Stimulated activated CD4-positive, alpha-beta T cell treated with anti-CD3 and anti-CD28 coated beads, Interleukin-1b, Interleukin-23, amount 100 ng/mL, for 1 hour (primary cell): ENCODE results near the gene TMEM174.

Experiments
- DNase-seq, 2 donors: peaks; one replicate each; pipeline ENCODE4 v3.0.0-alpha.2; 2020; ENCODE audit warnings: low read depth in 2 of 2

TMEM174 gene, protein sequence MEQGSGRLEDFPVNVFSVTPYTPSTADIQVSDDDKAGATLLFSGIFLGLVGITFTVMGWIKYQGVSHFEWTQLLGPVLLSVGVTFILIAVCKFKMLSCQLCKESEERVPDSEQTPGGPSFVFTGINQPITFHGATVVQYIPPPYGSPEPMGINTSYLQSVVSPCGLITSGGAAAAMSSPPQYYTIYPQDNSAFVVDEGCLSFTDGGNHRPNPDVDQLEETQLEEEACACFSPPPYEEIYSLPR

DNA sequence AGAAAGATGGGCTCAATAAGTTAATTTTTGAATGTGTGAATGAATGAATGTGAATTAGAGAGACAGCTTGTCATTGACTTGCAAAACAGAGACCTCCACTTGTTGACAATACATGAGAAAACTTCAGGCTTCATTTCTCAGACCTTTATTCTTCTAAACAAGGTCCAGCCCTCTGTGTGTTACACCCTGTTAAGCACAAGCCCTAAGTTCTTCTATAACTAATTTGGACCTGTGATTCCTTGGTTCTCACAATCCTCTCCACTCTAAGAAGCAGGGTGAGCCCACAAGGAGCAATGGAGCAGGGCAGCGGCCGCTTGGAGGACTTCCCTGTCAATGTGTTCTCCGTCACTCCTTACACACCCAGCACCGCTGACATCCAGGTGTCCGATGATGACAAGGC lies at the start of gene TMEM174:
Gene TMEM174 (plus strand): TSS at position 243 of the 400 bp plus-strand sequence. CDS start 51 bp downstream, at position 294.
- DNase-seq = no peak

DNA sequence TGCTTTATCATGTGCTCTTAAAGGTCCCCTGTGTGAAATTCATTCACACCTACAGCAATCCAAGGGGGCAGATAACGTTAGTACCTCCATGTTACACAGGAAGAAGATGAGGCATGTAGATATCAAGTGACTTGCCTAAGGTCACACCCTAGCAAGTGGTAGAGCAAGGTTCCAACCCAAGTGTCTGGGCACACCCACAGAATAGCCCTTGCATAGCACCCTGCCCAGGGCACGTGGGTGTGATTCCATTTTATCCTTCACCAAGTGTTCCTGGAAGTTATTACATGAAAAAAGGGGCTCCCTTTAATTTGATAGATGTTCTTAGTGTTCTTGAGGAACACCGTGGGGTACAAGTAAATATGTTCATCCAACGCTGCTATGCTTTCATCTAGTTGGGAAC lies 47.7 kb upstream of the TMEM174 start:
- DNase-seq = no peak

DNA sequence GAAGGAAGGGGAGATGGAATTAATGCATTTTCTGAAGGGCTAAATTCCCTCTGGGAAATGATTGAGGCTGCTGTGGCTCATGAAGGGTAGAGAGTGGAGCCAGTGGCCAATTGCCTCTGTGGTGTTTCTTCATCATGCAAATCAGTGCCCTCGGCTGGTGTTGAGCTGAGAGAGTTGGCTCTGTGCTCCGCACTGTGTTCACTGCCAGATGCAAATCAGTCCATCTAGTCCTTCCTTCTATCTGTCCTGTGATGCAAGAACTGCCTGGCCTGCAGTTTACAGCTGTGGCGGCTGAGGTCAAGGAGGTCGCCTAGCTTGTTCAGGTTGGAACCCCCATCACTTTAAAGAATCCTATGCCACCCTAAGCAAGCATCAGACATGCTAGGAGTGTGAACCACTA lies 46.6 kb upstream of the TMEM174 start:
- DNase-seq = no peak

DNA sequence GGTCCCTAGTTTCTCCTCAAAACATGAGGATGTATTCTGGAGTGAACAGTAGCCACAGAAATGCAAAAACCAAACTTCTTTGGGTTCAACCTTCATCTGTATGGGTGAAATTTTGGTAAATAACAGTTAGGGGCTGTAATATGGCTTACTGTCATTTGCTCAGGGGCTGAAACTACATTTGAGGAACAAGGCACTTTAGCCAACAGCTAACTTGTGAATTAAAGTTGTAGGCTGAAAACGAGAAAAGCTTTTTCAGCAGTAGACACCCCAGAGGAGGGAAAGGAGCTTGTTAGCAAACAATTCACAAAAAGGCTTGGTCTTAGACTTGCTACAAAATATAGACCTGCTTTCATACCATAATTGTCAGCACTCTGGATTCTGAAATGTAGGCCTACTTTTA lies 46.0 kb upstream of the TMEM174 start:
- DNase-seq = no peak

DNA sequence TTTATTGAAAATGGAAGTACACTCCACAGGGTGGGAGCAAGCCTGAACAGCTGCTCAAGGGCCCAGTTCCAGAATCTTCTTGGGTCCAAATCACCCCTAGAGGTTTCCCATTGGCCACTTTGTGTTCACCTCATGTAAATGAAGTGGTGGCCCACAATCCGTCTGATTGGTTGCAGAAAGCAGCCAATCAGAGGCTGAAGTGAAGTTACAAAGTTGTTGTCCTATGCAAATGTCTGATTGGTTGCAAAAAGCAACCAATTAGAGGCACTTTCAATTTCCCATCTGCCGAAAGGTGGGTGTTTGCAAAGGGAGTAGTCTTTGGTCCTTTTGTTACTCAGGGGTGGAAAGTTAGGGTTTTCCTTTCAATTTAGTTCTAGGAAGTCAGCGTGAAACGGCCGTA lies 43.9 kb upstream of the TMEM174 start:
- DNase-seq = no peak

DNA sequence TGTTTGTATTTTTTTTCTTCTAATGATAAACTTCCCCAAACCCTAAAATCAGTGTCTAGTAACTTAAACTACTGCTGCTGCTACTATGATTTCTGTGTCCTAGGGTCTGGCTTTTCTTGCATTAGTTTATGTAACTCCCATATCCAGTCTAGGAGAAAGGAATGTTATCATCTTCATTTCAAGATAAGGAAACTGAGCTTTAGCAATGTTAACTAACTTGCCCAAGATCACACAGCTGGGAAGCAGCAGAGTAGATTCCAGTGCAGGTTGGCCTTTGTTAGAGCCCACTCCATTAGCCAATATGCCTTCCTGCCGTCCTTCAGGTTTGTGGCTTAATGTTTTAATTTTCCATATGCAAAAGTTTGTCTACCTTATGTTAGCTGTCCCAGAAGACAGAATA lies 42.2 kb upstream of the TMEM174 start:
- no peak for DNase-seq

DNA sequence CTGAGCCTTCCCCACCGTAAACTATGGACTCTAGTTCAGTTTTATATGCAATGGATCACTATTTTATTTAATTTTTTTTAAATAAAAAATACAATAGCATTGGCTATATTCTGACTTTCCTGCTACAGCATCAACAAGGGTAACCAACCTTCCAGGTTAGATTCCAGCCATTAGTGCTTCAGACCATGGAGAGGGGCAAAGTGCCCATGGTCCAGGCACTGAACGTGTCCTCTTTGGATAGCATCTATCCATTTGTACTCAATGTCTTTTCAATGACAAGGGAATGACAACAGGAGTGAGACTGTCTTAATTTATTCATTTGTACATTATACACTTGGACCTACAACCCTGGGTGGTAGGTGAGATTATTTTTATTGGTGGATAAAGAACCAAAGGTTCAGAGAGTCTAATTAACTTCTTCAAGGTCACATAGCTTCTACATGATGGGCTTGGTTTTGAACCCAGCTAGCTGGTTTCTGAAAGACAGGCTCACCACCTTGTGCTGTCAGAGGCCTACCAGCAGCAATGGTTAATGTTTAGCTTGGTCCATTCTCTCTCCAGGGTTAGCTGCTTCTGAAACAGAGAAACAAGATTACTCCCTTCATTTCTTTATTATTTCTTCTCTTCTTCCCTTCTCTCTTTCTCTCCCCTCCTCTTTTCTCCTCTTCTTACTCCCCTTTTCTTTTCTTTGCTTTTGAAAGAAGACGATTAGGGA lies 41.1 kb upstream of the TMEM174 start:
- DNase-seq = no peak

DNA sequence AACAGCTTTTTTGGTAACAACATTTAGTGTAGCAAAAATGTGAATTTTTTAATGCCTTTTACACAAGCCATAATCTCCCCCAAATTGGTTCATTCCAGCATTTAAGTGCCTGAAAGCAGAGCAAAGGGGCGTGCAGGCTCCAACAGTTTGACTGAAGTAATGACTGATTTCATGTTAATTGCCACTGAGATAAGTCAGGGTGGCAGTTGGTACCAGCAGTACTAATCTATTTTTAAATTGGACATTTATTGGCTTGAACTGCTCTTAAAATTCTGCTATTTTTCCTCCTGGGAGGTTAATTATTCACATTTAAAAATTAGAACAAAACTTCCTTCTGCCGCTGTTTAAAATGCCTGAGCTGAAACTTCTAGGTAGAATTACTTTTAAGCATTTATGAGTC lies 40.2 kb upstream of the TMEM174 start:
- DNase-seq = no peak

DNA sequence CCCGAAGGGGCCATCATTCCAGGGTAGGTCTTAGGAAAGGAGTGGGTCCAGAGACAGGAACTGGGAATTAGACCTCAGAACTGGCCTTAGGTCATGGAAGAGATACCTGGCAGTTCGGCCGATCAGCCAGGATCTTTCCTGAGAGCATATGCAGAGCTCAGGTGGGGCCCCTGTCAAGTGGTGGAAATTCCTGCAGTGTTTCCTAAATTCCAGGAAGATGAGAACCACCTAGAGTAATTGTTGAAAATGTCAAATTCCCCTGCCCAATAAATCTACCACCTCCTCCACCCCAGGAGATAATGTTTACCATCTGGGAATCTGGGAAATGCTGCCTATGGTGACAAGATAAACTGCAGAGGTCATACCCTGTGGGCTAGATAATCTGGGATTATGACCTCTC lies 38.0 kb upstream of the TMEM174 start:
- no peak for DNase-seq

DNA sequence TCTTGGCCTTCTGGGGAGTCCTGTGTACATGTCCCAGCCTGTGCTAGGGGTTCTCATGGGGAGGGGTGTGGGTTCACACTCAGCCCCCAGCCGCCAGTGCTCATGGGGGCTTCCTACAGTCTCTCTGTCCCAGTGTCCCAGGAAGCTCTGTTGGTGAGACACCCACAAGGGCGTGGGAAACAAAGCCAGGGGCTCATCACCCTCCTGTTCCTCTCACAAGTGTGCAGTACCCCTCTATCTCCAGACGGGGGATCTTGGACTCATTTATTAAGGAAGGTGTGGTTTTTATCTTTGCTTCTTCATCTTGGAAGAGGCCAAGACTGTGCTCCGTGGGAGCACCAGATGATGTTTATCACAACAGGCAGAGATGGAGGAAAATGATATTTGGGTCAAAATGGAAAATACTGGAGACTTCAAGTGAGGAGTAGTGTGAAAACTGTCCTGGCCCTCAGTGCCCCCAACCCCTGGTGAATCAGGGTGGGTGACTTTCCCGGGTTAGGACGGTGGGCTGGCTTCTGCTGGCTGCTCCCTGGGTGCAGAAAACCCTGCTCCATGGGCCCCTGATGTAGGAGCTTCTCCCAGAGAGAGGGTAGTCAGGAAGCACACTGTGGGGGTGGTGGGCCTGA lies 37.5 kb upstream of the TMEM174 start:
- DNase-seq = no peak

DNA sequence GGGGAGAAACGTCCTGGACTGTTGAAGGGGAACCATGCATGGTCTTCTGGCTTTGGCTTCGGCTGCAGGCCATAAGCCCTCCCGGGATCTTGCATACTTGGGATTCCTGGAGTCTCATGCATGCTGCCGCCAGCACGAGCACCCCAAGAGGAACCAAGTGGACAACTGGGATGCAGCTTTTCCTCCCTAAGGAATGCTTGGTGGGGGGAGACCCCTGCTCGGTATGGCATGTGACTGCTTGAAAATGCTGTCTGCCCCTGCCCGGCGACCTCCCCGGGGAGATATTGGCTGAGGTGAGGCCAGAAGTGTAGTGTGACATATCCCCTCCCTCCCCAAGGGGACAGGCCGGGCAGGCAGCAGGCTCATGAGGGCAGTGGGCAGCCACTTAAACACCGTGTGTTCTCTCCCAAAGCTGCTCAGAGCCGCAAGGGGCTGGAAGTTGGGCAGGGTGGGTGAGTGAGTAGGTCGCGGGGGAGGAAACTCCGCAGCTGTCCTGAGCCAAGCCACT lies 36.9 kb upstream of the TMEM174 start:
- DNase-seq = no peak

DNA sequence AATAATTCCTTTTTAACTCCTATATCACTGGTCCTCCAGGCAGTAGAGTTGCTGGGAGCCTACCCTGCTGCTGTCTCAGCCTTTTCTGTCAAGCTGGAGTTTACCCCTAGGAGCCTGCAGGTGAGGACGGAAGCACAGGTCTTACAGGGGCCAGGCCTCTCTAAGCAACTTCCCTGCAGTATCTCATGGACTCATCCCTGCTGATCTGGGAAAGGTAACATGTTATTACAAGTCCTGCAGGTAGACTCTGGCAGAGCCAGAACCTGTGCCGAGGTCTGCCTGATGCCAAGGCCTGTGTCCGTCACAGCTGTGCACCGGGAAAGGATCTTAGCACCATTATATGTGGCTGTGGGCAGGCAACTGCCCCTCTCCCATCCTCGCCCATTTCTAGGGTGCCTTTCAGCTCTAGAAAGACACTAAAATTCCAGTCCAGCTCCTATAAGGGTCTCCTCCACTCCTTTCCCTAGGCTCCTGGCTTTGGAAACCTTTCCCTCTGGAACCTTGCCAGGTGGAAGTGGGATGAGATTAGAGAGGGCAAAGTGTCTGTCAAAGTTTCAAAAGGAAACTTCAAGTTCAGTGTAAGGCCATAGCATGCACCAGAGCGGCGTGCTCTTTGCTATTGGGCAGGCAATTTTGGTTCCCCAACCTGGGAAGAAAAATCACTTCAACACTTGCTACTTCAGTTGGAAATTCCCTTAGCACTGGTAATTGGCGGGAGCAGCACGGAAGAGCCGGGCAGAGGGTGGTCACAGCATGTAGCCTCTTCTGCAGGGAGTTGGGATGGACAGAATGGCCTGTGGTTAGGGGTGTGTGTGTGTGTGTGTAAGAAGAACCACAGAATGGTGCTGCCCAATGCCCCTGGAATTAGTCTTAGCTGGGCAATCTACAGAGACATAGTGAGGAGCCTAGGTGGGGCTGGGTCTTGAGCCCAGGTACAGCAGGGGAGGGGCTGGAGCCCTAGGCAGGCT lies 35.1 kb upstream of the TMEM174 start:
- no peak for DNase-seq

DNA sequence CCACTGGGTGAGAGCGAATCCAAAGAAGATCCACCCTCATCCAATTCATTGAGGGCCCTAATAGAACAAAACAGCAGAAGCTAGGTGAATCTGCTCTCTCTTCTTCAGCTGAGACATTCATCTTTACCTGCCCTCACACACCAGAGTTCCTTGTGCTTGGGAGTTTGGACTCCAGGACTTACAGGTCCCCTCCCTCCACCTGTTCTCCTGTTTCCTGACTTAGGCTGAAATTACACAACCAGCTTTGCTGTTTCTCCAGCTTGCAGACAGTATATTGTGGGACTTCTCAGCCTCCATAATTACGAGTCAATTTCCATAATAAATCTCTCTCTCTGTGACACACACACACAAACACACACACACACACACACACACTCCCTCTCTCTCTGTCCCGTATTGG lies 33.5 kb upstream of the TMEM174 start:
- no peak for DNase-seq

DNA sequence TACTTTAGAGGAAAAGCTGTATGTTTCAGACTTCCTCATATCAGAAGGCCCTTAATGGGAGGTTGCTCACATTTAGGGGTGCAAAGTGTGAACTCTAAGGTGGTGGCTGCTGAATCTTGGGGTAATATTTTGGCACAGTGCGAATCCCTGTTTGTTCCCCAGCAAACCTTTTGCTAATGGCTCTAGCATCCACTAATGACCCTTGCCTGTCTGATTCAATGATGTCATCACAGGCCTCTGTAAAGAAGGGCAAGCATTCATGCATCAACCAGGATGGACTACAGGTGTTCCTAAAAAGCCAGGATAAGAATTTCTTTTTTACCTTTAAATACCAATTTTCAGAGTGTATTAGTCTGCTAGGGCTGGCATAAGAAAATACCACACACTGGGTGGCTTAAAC lies 32.2 kb upstream of the TMEM174 start:
- no peak for DNase-seq

DNA sequence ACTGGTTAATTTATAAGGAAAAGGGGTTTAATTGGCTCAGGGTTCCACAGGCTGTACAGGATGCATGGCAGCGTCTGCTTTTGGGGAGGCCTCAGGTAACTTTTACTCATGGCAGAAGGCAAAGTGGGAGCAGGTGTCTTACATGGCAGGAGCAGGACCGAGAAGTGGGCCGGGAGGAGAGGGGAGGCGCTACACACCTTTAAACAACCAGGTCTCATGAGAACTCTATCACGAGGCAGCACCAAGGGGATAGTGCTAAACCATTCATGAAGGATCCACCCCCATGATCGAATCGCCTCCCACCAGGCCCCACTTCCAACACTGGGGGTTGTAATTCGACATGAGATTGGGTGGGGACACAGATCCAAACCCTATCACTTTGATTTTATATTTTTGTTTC lies 31.0 kb upstream of the TMEM174 start:
- DNase-seq = no peak

DNA sequence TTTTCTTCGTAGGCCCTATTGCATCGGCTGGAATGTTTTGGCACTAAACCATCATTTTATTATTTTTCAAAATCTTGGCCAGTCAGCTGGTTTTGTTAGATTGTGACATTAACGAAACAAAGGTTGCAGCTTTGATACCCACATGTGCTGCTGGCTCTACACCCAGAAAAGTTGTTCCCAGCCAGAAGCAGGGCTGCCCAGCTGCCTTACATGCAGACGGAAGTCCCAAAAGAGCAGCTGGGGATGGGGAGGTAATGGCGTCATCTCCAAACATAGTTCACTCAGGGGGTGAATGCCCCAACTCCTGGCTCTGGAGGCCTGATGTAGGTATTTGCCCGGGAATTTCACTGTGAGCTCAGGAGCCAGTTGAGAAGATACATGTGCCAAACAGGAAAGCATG lies 29.3 kb upstream of the TMEM174 start:
- no peak for DNase-seq

DNA sequence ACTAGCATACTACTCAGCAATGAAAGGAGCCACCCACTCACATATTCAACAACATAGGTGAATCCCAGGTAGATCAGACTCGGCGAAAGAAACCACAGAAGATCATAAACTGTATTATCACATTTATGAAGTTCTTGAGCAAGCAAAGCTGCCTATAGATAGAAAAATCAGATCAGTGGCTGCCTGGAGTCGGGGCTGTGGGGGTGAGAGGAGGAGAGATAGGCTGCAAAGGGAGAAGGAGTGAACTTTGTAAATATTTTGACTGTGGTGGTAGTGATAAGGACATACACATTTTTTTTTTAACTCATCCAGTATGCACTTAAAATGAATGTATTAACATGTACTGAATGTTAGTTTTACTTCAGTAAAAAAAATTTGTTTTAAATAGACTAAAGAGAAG lies 23.5 kb upstream of the TMEM174 start:
- no peak for DNase-seq

DNA sequence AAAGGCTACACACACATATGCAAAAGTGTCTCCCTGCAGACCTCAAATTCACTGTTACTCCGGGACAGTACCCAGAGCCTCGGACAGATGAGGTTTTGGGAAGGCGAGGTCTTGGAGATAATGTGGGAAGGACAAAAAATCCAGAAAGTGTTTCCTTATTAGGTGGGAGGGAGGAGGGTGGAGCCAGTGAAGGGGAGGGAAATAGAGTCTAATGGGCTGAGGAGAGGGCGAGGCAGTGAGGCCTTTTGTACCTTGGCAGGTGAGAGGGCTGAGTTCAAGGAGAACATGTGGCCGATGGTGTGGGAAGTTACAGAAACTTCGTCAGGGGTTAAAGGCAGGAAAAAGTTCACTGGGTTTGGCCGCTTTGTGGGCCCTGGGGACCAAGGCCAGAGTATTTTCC lies 22.1 kb upstream of the TMEM174 start:
- no peak for DNase-seq

DNA sequence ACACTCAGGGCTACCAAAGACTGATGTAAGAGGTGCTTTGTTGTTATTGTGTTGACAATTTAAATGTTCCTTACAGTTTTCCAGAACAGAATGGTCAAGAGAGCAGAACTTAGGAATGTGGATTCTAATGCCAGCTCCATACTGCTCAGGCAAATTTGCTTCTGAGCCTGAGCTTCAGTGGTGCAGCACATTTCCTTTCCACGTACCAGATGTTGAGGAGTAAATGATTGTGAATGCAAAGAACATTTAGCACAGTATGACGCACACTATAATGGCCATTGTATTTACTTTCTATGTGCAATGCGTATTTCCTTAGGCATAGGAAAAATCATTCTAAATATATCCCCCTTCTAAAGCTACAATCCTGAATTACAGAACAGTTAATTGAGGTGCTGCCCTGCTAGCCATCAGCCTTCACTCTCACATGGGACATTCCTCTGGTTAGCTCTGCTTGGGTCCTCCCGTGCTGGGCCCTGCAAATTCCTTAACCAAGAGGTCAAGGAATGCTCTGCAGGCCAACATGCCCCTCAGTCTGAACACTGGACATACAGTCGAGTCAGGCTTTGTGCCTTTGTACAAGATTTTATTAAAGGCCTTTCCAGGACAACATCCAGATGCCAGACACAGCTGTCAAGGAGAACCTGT lies 21.1 kb upstream of the TMEM174 start:
- no peak for DNase-seq

DNA sequence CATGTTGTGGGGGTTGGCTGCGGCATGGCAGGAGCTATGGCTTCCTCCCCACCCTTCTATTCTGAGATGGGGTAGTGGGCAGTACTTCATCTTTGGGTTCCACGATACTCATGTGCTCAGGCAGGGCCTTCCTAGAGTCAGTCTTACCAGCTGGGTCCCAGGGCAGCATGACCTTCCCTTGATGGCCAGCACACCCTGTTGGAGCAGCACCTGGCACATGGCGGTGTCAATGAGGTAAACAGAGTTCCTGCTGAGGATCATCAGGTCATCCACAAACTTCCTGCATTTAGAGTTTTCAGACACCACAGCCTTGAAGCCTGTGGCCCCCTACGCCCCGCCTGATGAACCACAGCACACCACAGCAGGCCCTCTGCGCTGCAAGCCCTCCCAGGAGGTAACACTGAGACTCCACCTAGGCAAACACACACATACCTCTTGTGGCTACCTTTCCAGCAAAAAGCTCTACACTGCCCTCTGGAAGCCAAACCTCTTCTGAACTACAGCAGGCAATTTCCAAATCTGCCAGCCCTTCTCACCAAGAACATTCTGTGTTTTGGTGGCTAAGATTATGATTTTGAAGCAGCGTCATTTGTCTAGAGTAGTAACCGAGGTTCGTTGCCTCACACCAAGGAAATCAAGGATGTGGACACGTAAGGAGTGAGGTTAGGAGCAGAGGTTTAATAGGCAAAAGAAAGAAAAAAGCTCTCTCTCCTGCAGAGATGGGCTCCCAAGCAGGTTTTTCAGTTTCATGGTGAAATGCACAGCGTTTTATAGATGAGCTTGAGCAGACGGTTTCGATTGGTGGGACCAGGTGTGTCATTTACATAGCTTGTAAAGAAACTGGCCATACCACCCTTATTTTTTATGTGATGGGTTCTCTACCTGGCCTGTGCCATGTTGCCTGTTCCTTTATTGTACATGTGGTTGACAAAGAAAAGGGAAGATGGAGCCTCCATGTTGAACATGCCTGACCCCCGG lies 20.3 kb upstream of the TMEM174 start:
- DNase-seq = no peak
